Fibroblast of skin of left biceps (primary cell): Measurements from ENCODE around the gene C4orf33.
"Not testable (repeated sequence)": the region's sequence is repeated elsewhere in the genome, so short reads cannot be mapped to it uniquely, and the experiment has no call there.

ENCODE experiments used
- DNase-seq, 2 experiments: peaks; one replicate each; pipeline ENCODE4 v3.0.0-alpha.2; 2013; ENCODE audit warnings: low read depth in 2 of 2

Gene C4orf33, protein sequence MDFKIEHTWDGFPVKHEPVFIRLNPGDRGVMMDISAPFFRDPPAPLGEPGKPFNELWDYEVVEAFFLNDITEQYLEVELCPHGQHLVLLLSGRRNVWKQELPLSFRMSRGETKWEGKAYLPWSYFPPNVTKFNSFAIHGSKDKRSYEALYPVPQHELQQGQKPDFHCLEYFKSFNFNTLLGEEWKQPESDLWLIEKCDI

DNA sequence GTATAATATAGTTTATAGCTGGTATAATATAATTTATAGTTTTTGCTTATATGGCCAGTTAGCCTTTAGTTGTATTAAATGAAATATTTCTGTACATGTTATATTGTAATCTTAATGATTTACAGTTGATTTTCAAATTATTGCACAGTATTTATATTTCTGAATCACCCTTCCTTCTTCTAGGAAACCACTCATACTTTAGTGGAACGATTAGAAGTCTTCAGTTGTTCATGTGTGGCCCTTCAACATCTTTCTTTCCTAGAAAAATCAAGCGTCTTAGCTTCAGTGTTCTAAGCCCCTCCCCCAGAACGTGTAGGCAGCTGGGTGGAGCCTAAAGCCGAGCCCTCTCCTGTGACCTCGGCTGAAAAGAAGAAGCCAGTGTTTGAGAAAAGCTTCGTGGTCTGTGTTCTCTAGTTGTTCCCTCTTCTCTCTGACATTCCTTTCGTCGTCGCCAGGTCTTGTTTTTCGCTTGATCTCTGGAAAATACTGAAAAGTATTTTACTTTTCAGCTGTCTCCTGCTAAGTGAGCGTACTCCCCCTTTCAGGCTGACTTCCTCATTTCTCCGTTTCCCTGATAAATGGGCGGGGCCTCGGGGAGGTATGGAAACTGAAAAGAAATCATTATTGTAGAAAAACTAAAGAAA is at the start of gene C4orf33:
TSS of gene C4orf33 (plus strand) at position 342 of the 644 bp plus-strand sequence. CDS start 6,459 bp downstream, outside the sequence.
- DNase-seq: peak; percentile 12 to 28

GRCh38 chr4:129059028-129059427 is 36.9 kb upstream of the C4orf33 start:
- DNase-seq: no peak

- no peak for DNase-seq
Observed at GRCh38 chr4:129062580-129062979, 33.4 kb upstream of the C4orf33 start.

GRCh38 chr4:129063640-129064039 is 32.3 kb upstream of the C4orf33 start:
- DNase-seq: no peak

DNA sequence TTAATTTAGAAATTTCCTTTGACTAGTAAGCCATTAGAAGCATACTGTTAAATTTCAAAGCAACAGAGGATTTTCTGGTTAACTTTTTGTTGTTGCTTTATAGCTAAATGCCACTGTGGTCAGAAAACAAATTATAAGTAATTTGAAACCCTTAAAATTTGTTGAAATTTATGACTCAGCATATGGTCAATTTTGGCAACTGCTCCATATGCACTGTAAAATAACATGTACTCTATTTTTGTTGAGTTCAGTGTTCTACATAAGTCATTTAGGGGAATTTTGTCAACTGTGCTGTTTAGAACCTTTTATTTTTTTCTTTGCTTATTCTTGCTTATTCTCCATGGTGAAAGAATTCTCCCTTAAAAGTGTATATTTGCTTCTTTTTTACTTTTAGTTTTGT is 31.2 kb upstream of the C4orf33 start:
- DNase-seq: peak; percentile 23 to 29

GRCh38 chr4:129069537-129069936 is 26.4 kb upstream of the C4orf33 start:
- not testable (repeated sequence) for DNase-seq

GRCh38 chr4:129077326-129077725 is 18.6 kb upstream of the C4orf33 start:
- no peak for DNase-seq

GRCh38 chr4:129080129-129080528 is 15.8 kb upstream of the C4orf33 start:
- no peak for DNase-seq

DNA sequence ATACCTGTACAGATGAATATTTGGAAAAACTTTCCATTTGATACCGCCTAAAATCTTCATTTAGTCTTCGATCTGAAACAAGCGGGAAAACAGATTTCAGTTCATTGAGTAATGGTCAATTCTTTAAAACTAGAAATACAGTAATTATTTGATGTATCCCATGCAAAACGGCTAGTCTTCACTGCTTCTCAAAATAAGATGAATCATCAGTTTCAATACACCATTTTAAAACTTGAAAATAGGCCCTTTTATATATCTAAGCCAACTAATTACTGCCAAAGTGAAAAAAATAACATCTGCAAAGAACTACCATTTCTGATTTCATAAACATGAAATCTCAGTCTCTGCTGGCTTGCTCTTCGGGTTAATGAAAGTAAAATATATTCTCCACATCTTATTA is 13.7 kb upstream of the C4orf33 start:
- DNase-seq: no peak

DNA sequence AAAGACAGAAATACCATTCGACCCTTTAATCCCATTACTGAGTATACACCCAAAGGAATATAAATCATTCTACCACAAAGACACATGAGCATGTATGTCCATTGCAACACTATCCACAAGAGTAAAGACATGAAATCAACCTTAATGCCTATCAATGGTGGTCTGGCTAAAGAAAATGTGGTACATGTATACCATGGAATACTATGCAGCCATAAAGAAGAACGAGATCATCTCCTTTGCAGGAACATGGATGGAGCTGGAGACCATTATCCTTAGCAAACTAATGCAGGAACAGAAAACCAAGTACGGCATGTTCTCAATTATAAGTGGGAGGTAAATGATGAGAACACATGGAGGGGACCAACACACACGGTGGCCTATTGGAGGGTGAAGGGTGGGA is 10.5 kb upstream of the C4orf33 start:
- no peak for DNase-seq

GRCh38 chr4:129087516-129087915 is 8.4 kb upstream of the C4orf33 start:
- DNase-seq: no peak

DNA sequence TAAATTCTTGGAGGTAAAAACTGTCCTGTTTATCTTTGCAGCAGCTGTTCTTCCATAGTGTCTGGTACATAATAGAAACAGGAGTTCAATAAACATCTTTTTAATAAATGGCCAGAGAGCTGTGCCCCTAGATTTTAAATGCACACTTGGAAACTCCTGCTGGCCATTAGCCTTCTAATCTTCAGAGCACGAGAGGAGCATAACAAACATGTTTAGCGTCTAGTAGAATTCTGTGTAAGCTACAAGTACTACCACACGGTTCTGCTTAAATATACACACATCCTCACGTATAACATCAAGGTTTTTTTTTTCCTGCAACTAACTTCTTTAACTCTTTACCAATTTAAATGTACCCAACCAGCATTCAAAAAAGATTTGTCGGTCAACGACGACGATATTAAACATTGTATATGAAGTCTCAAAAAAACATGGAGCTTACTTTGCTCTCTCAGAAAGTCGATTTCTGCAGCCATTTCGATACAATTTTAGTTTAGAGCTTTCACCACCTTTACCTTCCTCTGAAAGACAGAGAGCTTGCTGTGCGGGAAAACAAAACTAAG is 3.2 kb upstream of the C4orf33 start:
- no peak for DNase-seq

DNA sequence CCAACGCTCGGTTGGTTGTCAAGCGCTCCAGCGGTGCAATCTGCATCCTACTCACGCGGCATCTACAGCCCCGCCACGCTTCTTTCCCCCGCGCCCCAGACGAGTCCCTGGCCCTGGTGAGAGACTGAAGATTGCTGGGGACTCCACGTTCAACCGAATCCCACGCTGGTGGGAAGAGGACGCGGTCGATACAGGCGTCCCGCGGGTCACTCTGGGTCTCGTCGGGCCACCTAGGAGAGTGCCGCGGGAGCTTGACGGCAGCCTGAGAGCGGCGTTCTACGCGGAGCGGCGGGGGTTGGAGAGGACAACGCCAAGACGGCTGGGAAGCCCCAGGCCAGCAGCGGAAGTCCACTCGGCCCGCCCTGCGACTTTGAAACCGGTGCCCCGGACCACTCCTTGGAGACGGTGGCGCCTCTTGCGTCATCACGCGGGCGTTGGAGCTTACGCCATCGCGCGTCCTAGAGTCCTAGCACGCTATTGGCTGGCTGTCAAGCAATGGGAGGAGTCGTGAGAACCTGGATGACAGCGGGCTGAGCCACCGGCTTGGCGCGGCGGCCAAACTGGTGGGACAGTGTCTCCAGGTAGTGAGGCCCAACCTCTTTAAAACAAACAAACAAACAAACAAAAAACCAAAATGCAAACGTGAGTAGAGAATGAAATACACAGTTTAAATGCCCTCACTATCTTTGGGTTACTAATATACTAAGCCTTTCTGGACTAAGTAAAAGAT is 2.6 kb upstream of the C4orf33 start, which contains the start of gene SCLT1:
TSS of gene SCLT1 (minus strand) at position 349 of the 730 bp plus-strand sequence. CDS start 436 bp downstream, outside the sequence.
- peak; percentile 94 for DNase-seq

DNA sequence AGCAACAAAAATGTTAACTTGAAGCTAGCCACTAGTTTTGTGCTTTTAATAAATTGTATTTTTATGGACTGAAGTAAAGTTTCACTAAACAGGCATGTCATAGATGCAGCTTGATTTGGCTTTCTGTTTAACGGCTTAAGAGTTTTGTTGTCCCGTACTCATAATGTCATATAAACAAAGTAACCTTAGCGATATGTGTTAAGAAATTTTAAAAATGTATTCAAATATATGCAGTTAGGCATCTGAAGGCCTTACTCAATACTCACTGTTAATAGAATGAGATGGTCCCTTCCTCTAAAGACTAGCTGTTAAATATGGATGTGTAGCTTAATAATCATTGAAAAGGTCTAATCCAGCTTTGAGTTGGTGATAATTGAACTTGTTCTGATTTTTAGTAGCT is 1.6 kb upstream of the C4orf33 start:
- DNase-seq: no peak

GRCh38 chr4:129098531-129099001 is 2.6 kb downstream of the C4orf33 start:
- no peak for DNase-seq

DNA sequence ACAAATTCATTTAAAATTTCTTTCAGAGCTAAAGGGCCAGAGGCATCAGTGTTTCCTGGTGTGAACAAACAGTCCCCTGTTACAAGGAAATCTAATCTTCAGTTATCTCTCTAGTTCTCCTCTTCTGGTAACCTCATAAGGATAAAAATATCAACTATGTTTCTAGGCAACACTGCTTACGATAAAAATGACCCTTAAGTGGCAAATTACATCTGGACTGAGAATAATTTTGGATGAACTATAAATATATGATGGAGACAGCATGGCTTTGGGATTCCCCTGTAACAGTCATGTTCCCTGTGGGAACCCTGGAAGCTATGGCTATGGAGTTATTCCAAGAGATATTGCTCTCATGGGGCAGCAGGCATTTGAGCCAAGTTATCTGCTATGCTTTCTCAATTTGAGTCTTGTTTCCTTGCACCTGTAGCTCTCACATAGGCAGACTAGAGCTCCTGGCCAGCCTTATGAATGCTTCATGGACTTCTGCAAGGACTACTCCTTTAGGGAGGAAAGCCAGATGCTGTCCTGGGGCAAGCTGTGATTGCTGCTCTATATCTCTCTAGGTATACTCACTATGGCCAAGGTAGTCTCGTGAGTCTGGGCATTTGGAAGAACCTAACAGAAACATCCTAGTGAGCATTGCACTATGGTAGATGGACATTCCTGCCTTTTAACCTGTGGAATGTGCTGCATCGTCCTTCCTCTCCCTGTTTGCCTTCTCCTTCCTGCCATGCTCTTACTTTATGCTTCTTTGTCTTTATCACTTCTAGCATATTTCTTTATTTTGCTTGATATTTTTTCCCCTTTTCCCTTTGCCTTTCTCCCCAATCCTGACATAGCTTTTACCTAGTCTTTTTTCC is 14.2 kb downstream of the C4orf33 start:
- DNase-seq: no peak

- no peak for DNase-seq
Observed at GRCh38 chr4:129110931-129111330, 15.0 kb downstream of the C4orf33 start.

- no peak for DNase-seq
Observed at GRCh38 chr4:129111919-129112318, 16.0 kb downstream of the C4orf33 start.

DNA sequence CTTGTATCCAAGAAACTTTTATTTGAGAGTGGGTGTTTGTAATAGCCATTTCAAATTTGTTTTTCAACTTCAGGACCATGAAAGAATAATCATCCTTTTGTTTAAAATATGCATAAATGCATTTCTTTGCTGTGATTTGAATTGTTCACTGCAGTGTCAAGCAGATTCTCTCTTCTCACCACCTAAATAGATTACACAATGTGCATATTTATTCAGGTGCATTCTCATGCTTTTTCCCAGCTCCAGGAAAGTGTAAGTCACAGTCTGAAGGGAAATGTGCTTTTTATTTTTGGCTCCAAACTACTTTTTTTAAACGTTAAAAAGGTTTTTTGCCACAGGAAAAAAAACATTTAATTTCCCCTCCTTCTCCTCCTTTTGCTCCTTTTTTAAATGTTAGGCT is 17.5 kb downstream of the C4orf33 start:
- no peak for DNase-seq

- DNase-seq: no peak
Observed at GRCh38 chr4:129113919-129114318, 18.0 kb downstream of the C4orf33 start.

GRCh38 chr4:129117705-129118104 is 21.8 kb downstream of the C4orf33 start:
- DNase-seq: no peak
